Stimulated activated naive CD8-positive, alpha-beta T cell treated with anti-CD3 and anti-CD28 coated beads, Interleukin-15, amount 100 ng/mL, for 72 hours (primary cell): ENCODE data around the gene ACTA2.

Experiments
- ATAC-seq: fragments of 150-1000 bp; cut with Tn5 transposase; 2 replicates; pipeline ENCODE4 v1.10.0; 2021; ENCODE audit warnings: mild to moderate bottlenecking, moderate library complexity
- DNase-seq, 2 donors: peaks; one replicate each; pipeline ENCODE4 v3.0.0; 2021 to 2022
- H3K27ac Mint-ChIP-seq, 2 donors: one replicate each; pipeline ENCODE4 v1.8.0; 2022; ENCODE audit warnings: mild to moderate bottlenecking in 2 of 2, mixed read lengths in 2 of 2, moderate library complexity in 2 of 2
- H3K27me3 Mint-ChIP-seq: one replicate; pipeline ENCODE4 v1.8.0; 2022; ENCODE audit warnings: mixed read lengths
- H3K4me1 Mint-ChIP-seq: one replicate; pipeline ENCODE4 v1.8.0; 2022; ENCODE audit warnings: mild to moderate bottlenecking, mixed read lengths
- H3K4me3 Mint-ChIP-seq, 2 donors: one replicate each; pipeline ENCODE4 v1.8.0; 2022; ENCODE audit warnings: mild to moderate bottlenecking in 2 of 2, mixed read lengths in 2 of 2, moderate library complexity in 1 of 2
- H3K9me3 Mint-ChIP-seq, 2 donors: one replicate each; pipeline ENCODE4 v1.8.0; 2022; ENCODE audit warnings: mixed read lengths in 2 of 2

Gene ACTA2

DNA sequence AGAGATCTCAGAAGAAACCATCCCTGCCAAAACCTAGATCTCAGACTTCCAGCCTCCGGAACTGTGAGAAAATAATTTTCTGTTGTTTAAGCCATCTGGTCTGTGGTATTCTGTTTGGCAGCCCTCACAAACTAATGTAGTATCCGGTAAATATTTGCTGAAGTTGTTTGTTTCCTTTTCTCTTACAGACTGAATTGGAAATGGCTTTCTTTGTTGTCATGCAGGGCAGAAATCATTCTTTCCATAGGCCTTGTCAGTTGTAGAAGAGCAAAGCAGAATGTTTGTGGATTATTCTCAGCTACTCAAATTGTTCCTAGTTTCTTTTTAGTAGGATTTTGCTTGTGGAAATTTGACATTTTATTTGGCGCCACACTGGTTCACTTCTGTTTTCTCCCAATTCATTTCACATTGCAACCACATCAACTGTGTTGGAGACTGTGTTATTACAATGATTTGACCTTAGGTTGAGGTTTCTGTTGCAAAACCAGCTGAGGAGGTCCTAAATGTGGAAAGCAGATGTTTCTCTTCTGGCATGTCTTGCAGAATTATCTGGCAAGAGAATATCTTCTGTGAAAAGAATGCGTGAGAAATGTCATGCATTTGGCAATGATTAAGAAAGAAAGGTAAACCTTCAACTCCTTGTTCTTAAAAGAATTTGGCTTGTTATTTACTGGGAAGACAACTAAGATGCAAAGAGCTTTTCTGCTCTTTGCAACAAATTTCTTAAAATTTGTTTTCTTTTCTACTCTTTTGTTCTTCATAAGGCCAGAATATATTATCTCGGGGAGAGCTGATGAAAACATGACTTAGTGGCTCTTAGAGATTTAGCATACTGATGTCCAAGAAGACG, 25.8 kb downstream of the ACTA2 start:
- Mint-ChIP-seq H3K9me3 (no peaks in the 10 kb centered on the region), H3K4me1 (peaks cover 14% of the 10 kb centered on the region), H3K4me3 (no peak overlapping the region), H3K27me3 (no peaks in the 10 kb centered on the region), H3K27ac (no peak overlapping the region)
- DNase-seq (no peak), ATAC-seq (no peak)

DNA sequence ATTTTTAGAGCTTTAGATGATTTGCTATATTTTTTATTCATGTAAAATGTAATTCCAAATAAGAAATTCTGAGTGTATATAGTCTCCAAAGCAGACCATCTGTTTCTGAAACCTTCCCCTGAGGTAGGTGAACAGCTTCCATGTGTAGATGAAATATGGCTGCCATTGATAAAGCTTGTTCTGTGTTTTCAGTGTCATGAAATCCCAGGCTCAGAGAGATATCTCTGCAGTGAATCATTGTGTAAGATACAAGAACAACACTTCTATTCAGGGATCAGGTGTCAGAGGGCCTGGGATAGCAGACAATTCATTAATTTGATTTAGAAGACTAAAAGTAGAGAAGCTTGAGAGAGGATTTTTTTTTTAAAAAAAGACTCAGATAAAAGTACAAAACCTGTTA, 29.1 kb downstream of the ACTA2 start:
- no peaks in the 10 kb centered on the region for H3K27me3 Mint-ChIP-seq
- ATAC-seq (no peak), DNase-seq (no peak)
- H3K9me3 Mint-ChIP-seq = no peaks in the 10 kb centered on the region
- H3K4me3 Mint-ChIP-seq = no peak overlapping the region
- no peak overlapping the region for H3K27ac Mint-ChIP-seq
- H3K4me1 Mint-ChIP-seq = no peaks in the 10 kb centered on the region

DNA sequence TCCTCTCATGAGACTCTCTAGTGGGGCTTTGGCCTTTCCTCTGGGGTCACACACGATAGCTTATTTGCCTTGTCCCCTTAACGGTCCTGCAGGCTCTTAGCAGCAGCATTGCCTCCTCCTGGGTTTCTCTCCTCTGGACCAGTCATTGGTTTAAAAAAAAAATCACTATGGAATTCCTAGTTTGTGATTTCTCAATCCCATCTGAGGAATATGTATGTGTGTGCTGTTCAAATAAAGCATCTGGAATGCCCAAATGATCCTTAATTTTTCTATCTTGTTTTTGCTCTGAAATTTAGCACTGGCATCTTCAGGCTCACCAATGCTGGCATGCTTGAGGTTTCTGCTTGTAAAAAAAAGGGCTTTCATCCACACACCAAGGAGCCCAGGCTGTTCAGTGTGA, 30.5 kb downstream of the ACTA2 start:
- Mint-ChIP-seq H3K9me3 (no peaks in the 10 kb centered on the region), H3K27me3 (no peaks in the 10 kb centered on the region), H3K4me3 (no peak overlapping the region), H3K4me1 (no peaks in the 10 kb centered on the region), H3K27ac (no peak overlapping the region)
- no peak for DNase-seq
- no peak for ATAC-seq

DNA sequence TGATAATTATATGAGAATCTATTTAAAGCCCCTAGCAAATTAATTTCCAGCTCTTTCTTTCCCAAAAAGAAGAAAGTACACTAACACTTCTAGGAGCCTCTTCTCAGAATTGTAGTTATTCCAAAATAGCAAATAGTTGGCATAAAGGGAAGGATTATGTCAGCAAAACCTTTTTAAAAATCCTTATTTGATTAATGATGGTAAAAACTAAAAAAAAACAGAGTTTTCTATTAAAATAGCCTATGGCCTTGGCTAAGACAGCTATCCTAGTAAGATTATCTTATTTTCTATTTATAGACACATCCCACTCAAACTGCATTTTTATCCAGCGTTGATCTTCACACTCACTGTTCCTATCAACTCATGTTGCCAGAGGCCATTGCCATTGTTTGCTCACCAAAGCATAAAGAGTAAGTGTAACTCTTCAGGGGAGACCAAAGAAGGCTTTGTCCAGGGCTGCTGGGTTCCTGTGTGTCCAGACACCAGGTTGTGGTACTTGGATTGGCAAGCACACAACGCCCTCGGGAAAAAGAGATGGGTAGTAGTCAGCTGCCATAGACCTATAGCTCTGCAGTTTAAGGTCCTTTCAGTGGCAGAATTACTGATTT, 31.5 kb downstream of the ACTA2 start:
- Mint-ChIP-seq H3K4me3 (no peak overlapping the region), H3K27me3 (no peaks in the 10 kb centered on the region), H3K4me1 (peaks cover 6% of the 10 kb centered on the region), H3K27ac (no peak overlapping the region), H3K9me3 (no peaks in the 10 kb centered on the region)
- no peak for DNase-seq
- ATAC-seq = no peak

DNA sequence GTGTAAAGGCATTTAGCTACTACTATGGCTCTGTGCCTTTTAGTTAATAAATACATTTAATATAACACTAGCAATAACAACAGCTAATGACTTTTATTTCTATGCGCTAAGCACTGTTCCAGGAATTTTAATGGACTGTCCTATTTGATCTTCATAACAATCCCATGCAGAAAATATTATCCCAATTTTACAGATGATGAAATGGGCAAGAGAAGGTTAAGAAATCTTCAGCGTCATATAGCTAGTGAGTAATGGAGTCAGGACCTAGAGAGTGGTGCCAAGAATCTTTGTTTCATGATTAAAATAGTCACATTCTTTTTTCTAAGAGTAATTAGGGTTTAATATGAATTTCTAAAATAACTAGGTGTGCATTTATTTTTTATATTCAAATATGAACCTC, 32.4 kb downstream of the ACTA2 start:
- Mint-ChIP-seq H3K27ac (no peak overlapping the region), H3K9me3 (no peaks in the 10 kb centered on the region), H3K4me1 (peaks cover 15% of the 10 kb centered on the region), H3K4me3 (no peak overlapping the region), H3K27me3 (no peaks in the 10 kb centered on the region)
- ATAC-seq = no peak
- DNase-seq = no peak

DNA sequence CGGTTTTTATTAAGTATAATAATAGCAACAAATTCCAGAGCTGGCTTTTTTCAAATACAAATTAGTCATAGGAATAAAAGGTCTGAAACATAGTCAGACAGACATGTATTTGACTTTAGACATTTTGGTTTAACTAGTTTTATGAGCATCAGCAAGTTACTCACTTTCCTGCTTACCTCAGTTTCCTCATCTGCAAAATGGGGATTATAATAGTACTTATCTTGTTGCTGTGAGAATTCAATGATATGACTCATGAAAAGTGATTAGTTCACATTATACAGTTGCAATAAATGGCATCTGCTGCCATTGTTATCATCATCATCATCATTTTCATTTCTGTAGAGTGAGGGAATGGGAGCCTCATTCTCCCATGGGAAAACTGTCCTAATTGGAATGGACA, 33.5 kb downstream of the ACTA2 start:
- Mint-ChIP-seq H3K27me3 (no peaks in the 10 kb centered on the region), H3K9me3 (no peaks in the 10 kb centered on the region), H3K4me3 (no peak overlapping the region), H3K27ac (no peak overlapping the region), H3K4me1 (peaks cover 15% of the 10 kb centered on the region)
- no peak for ATAC-seq
- DNase-seq = no peak

DNA sequence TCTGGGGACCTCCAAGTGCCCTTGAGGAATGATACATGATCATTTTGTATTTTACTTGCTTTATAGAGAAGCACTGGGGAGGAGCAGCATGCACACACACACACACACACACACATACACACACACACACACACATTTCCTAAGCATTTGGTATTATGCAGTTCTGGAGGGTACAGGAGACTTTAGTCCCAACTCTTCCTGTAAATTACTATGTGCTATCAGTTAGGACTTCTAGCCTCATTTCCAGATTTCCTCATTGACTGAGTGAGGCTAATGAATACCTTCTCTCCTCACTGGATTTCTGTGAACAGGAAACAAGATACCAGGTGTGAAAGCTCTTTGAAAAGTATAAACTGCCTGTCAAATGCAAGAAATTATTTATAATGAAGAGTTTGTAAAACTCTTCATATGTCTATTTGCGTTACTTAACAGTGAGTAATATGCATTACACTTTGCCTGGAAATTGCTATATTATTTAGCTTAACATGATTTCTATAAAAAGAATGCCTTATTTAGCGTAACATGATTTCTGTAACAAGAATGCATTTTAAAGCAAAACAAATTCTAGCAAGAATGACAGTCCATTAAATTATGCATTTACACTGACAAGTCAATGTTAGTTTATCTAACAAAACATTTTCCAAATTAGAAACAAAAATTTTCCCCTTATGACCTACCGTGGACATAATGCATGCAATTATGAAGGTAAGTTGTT, 34.2 kb downstream of the ACTA2 start:
- no peak for ATAC-seq
- Mint-ChIP-seq H3K9me3 (no peaks in the 10 kb centered on the region), H3K27ac (no peak overlapping the region)

DNA sequence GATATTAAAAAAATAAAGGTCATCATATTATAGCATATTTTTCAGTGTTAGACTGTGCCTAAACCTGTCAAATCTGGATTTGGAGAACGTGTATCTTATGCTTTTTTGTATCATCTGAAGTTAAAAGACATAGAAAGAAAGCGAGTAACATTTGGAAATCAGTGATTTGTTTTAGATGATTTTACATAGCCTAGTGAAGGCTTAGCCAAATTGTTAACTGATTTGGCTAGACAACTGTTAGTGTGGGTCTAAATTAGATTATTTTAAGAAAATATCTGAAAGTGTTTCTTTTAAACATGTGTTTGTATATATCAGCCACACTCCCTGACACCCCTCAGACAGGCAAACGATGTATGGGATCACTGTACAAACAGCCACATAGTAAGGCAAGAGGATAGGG, 35.6 kb downstream of the ACTA2 start:
- Mint-ChIP-seq H3K27me3 (no peaks in the 10 kb centered on the region), H3K4me3 (no peak overlapping the region), H3K27ac (no peak overlapping the region), H3K9me3 (no peaks in the 10 kb centered on the region), H3K4me1 (peaks cover 15% of the 10 kb centered on the region)
- ATAC-seq (no peak), DNase-seq (no peak)

More for the DNA sequence above, 34.2 kb downstream of the ACTA2 start:
- peaks cover 15% of the 10 kb centered on the region for H3K4me1 Mint-ChIP-seq
- H3K4me3 Mint-ChIP-seq = no peak overlapping the region
- H3K27me3 Mint-ChIP-seq = no peaks in the 10 kb centered on the region
- no peak for DNase-seq

DNA sequence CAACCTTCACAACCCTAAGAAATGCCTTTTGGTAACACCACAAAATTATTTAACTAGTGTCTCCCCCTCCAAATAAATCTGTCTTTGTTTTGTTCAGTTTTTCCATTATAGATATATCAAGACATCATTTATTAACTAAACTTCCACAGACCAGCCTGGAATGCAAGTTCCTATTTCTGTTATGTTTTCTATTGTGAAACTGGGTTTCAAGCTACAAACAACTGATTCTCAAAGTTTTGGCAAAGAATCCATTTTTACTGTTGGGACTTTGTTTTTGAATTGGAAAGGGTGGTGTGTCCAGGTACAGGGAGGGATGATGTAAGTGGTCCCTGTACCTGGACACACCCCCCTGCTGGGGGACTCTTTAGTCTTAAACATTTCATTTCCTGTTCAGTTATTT, 36.3 kb downstream of the ACTA2 start:
- no peaks in the 10 kb centered on the region for H3K9me3 Mint-ChIP-seq
- H3K27me3 Mint-ChIP-seq = no peaks in the 10 kb centered on the region
- H3K4me1 Mint-ChIP-seq = peaks cover 15% of the 10 kb centered on the region
- DNase-seq (no peak), ATAC-seq (no peak)
- no peak overlapping the region for H3K4me3 Mint-ChIP-seq
- no peak overlapping the region for H3K27ac Mint-ChIP-seq

DNA sequence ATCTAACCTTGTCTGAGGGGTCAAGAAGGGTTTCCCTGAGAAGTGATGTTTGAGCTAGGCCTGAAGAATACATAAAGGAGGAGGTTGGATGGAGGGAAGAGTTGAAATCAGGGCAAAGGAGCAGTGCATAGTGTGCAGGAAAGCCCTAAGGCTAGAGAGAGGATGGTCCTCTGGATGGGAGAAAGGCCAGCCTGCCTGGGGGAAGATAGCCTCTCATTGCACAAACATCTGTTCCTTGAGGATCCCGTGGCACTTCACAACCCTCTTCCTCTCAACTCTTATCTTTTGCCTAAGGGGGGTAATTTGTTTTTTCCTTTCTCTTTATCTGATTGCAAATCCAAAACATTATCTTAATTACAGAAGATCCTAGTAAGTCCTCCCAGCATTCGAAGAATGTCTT, 36.8 kb downstream of the ACTA2 start:
- H3K4me1 Mint-ChIP-seq = peaks cover 15% of the 10 kb centered on the region
- DNase-seq = no peak
- H3K9me3 Mint-ChIP-seq = no peaks in the 10 kb centered on the region
- no peak for ATAC-seq
- no peaks in the 10 kb centered on the region for H3K27me3 Mint-ChIP-seq
- H3K4me3 Mint-ChIP-seq = no peak overlapping the region
- no peak overlapping the region for H3K27ac Mint-ChIP-seq

DNA sequence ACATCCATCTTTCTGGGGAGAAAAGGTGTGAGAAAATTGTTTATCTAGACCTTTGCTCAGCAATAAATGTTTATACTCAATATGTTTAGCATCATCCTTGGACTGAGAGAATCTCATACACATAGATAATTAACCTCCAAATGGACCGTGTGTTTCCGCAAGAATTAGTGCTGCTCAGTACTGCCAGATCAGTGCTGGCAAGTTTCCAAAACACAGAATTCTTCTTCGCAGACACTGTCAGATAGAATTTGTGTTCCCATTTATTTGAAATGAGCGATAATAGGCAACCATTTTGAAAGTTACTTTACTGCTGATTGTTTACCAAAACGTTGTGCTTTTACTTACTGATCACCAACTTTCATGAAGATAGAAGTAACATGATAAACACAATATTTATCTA, 38.8 kb downstream of the ACTA2 start:
- no peak overlapping the region for H3K4me3 Mint-ChIP-seq
- H3K4me1 Mint-ChIP-seq = peaks cover 19% of the 10 kb centered on the region
- H3K27ac Mint-ChIP-seq = no peak overlapping the region
- H3K9me3 Mint-ChIP-seq = no peaks in the 10 kb centered on the region
- H3K27me3 Mint-ChIP-seq = no peaks in the 10 kb centered on the region
- ATAC-seq (no peak), DNase-seq (no peak)

DNA sequence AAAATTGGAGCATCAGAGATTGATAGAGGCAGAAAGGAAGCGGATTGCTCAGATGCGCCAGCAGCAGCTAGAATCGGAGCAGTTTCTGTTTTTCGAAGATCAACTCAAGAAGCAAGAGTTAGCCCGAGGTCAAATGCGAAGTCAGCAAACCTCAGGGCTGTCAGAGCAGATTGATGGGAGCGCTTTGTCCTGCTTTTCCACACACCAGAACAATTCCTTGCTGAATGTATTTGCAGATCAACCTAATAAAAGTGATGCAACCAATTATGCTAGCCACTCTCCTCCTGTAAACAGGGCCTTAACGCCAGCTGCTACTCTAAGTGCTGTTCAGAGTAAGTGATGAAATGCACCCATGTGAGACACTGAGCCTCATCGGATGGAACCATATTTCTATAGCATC, 39.4 kb downstream of the ACTA2 start:
- no peak overlapping the region for H3K4me3 Mint-ChIP-seq
- ATAC-seq (no peak), DNase-seq (no peak)
- H3K9me3 Mint-ChIP-seq = no peaks in the 10 kb centered on the region
- peaks cover 26% of the 10 kb centered on the region for H3K4me1 Mint-ChIP-seq
- no peak overlapping the region for H3K27ac Mint-ChIP-seq
- no peaks in the 10 kb centered on the region for H3K27me3 Mint-ChIP-seq

DNA sequence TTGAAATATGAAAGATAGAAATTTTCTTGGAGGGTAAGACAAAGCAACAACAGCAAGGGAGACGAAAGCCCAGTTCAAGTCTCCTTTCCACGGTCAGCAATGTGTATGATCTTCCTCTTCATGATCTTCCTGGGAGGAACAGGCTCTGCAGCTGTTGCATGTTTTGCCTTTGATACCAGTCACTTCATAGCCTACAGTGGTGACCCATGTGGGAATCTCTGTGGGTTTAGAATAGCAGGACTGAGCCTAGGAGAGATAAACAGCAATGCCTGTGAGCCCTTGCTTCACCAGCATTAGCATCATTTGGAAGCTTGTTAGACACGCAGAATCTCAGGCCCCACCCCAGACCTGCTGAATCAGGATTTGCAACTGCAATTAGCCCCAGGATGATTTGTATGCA, 40.7 kb downstream of the ACTA2 start:
- Mint-ChIP-seq H3K27ac (no peak overlapping the region), H3K4me1 (peaks cover 36% of the 10 kb centered on the region)
- no peak for DNase-seq

DNA sequence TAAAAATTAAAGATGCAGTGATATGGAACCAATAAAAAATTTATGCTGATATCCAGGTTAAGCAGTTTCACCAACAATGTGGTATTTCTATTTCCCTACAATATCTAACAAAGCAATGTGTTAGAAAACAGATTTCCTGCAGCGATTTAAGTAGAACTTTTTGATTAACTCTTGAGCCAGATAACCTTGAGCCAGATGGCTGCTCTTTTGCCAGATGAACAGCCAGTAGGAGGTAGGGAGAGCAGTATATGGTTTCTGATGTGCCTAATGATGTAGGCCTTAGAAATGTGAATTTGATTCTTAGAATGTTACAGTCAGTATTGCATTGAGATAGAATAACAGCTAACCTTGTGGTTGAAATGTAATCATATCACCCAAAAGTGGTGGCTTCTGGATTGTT, 41.5 kb downstream of the ACTA2 start:
- peaks cover 33% of the 10 kb centered on the region for H3K4me1 Mint-ChIP-seq
- ATAC-seq = no peak
- H3K27ac Mint-ChIP-seq = no peak overlapping the region
- H3K27me3 Mint-ChIP-seq = no peaks in the 10 kb centered on the region
- no peak for DNase-seq
- H3K4me3 Mint-ChIP-seq = no peak overlapping the region
- no peaks in the 10 kb centered on the region for H3K9me3 Mint-ChIP-seq

More for the DNA sequence above, 40.7 kb downstream of the ACTA2 start:
- Mint-ChIP-seq H3K4me3 (no peak overlapping the region), H3K27me3 (no peaks in the 10 kb centered on the region), H3K9me3 (no peaks in the 10 kb centered on the region)
- ATAC-seq = no peak

DNA sequence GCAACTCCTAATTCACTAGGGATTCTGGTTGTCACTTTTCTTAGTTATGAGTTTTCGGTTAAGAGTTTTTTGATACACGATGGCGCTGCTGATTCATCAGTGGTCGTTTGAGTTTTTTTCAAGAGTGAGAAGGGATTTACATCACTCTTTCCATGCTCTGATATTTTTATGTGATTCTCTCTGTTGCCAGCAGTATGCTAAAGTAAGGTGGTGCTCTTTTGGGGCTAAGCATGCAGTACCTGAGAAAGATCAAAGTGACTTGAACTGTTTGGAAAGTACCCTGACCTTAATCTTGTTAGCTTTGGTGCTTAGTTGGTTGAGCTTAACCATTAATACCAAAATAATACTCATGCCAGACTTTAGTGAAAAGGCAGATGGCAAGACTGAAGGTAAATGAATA, 44.4 kb downstream of the ACTA2 start:
- Mint-ChIP-seq H3K27ac (peak overlapping the region; percentile 39 to 75), H3K4me1 (peaks cover 30% of the 10 kb centered on the region), H3K27me3 (no peaks in the 10 kb centered on the region), H3K9me3 (no peaks in the 10 kb centered on the region), H3K4me3 (peak overlapping the region; percentile 17 to 34)
- no peak for DNase-seq
- peak; percentile 92 for ATAC-seq

DNA sequence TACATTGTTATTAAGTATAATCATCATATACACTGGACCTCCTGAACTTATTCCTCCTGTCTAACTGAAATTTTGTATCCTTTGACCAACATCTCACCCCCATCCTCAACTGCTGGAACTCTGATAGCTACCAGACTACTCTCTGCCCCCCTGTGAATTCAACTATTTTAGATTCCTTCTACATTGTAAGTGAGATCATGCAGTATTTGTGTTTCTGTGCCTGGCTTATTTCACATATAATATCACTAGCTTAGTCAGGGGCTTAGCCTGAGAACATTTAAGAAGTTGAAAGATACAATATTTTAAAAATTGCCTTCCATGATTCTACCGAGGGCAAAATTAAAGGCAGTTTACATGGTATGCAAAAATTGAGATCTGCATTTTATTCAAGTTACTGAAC, 45.7 kb downstream of the ACTA2 start:
- DNase-seq = no peak
- Mint-ChIP-seq H3K4me1 (peaks cover 43% of the 10 kb centered on the region), H3K9me3 (no peaks in the 10 kb centered on the region), H3K27ac (no peak overlapping the region), H3K27me3 (no peaks in the 10 kb centered on the region), H3K4me3 (no peak overlapping the region)
- no peak for ATAC-seq
